Fibroblast of the aortic adventitia (primary cell): Measurements from ENCODE around the gene KCNN2. TPM values are rescaled to one million over a fixed set of nuclear protein-coding genes. Genes with fewer than 3 reads are reported as not detected.
"Not testable (repeated sequence)": the region's sequence is repeated elsewhere in the genome, so short reads cannot be mapped to it uniquely, and the experiment has no call there.

Experiments used
- DNase-seq: peaks from one replicate; pipeline ENCODE4 v3.0.0-alpha.2; 2010; ENCODE audit warnings: low read depth
- H3K4me3 ChIP-seq: 2 replicates; pipeline ENCODE4 v1.5.1; 2011; ENCODE audit warnings: low read depth, mild to moderate bottlenecking, control low read depth, low read length, moderate library complexity
- CTCF ChIP-seq: IDR thresholded peaks from 2 replicates; pipeline ENCODE4 v1.5.1; 2011; ENCODE audit warnings: mild to moderate bottlenecking, low read length, control low read depth, inconsistent platforms; ENCODE audit not compliant: insufficient read depth
- total RNA-seq: library from RNA; depleted of rRNA; stranded (reverse); fragments of >200 nt; gene quantifications from 2 replicates; pipeline ENCODE4 v1.2.3, GENCODE V29; 2012; ENCODE audit warnings: low replicate concordance

KCNN2 gene
- total RNA-seq, 1 donor: not detected

GRCh38 chr5:114430532-114430931 lies 68.7 kb downstream of the KCNN2 start:
- no peak for TF ChIP-seq CTCF
- no peak overlapping the region for H3K4me3 ChIP-seq
- no peak for DNase-seq

GRCh38 chr5:114432684-114433083 lies 70.8 kb downstream of the KCNN2 start:
- DNase-seq, H3K4me3 ChIP-seq: not testable (repeated sequence)

GRCh38 chr5:114434396-114435219 lies 72.7 kb downstream of the KCNN2 start:
- no peak for DNase-seq
- H3K4me3 ChIP-seq: no peak overlapping the region
- no peak for TF ChIP-seq CTCF

- DNase-seq: no peak
- no peak overlapping the region for H3K4me3 ChIP-seq
- no peak for TF ChIP-seq CTCF
Observed at GRCh38 chr5:114435220-114435481, 73.3 kb downstream of the KCNN2 start.

- no peak for TF ChIP-seq CTCF
- DNase-seq: no peak
- H3K4me3 ChIP-seq: no peak overlapping the region
Observed at GRCh38 chr5:114435885-114436299, 74.0 kb downstream of the KCNN2 start.

GRCh38 chr5:114437936-114438335 lies 76.1 kb downstream of the KCNN2 start:
- no peak for TF ChIP-seq CTCF
- no peak for DNase-seq
- H3K4me3 ChIP-seq: no peak overlapping the region

GRCh38 chr5:114438471-114438870 lies 76.6 kb downstream of the KCNN2 start:
- H3K4me3 ChIP-seq: no peak overlapping the region
- no peak for DNase-seq
- no peak for TF ChIP-seq CTCF
